Mammary epithelial cell (primary cell): ENCODE data around the gene GZMM.

Experiments
- EZH2 ChIP-seq: IDR thresholded peaks from 2 replicates; pipeline ENCODE4 v1.6.1; 2012; ENCODE audit warnings: low read length, inconsistent platforms, borderline replicate concordance
- TF ChIP-seq, protein P1 (sequence below), 2 donors: IDR thresholded peaks in 1 of 2; conservative IDR thresholded peaks in 1 of 2; 2 replicates each; pipeline ENCODE4 v1.5.1; 2011 to 2012; ENCODE audit warnings: inconsistent platforms in 2 of 2, low read length in 2 of 2, mild to moderate bottlenecking in 2 of 2, control low read depth in 1 of 2, low read depth in 1 of 2; ENCODE audit not compliant: insufficient read depth in 1 of 2; ENCODE audit errors: extremely low read depth in 1 of 2

DNA sequence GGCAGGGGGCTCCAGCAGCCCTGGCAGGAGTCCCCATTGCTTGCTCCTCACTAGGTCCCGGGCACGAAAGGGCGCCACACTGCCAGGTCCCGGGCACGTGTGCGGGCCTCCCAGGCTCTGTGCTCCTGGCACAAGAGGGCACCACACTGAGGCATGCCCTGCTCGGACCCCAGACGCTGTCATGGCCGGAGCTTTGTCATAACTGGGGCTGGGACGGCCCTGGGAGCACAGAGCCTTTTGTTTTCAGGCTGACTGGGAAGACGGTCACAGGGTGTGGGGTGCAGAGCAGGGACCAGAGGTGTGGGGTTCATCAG, 35.9 kb downstream of the GZMM start:
- TF ChIP-seq, protein P1, sequence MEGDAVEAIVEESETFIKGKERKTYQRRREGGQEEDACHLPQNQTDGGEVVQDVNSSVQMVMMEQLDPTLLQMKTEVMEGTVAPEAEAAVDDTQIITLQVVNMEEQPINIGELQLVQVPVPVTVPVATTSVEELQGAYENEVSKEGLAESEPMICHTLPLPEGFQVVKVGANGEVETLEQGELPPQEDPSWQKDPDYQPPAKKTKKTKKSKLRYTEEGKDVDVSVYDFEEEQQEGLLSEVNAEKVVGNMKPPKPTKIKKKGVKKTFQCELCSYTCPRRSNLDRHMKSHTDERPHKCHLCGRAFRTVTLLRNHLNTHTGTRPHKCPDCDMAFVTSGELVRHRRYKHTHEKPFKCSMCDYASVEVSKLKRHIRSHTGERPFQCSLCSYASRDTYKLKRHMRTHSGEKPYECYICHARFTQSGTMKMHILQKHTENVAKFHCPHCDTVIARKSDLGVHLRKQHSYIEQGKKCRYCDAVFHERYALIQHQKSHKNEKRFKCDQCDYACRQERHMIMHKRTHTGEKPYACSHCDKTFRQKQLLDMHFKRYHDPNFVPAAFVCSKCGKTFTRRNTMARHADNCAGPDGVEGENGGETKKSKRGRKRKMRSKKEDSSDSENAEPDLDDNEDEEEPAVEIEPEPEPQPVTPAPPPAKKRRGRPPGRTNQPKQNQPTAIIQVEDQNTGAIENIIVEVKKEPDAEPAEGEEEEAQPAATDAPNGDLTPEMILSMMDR (conservative IDR thresholded peaks at IDR 0.05 in 1 of 2, IDR thresholded peaks at IDR 0.05 in 1 of 2; ENCODE audit: extremely low read depth in 1 of 2, insufficient read depth in 1 of 2, low read depth in 1 of 2, low read length in 2 of 2), result no peak
- TF ChIP-seq EZH2, result no peak
